Anterior cingulate cortex (tissue), 58 donors: ENCODE results near the gene HPF1.
"Not testable (repeated sequence)": the region's sequence is repeated elsewhere in the genome, so short reads cannot be mapped to it uniquely, and the experiment has no call there.

Source experiments
- DNase-seq, 58 donors: peaks; one replicate each; lab custom pipeline; 2025; lab: John Stamatoyannopoulos, UW

Gene HPF1

GRCh38 chr4:169744601-169745000 lies 13.1 kb downstream of the HPF1 start:
- DNase-seq = no peak

- DNase-seq = no peak
Measured at GRCh38 chr4:169741569-169741968, 16.2 kb downstream of the HPF1 start.

DNA sequence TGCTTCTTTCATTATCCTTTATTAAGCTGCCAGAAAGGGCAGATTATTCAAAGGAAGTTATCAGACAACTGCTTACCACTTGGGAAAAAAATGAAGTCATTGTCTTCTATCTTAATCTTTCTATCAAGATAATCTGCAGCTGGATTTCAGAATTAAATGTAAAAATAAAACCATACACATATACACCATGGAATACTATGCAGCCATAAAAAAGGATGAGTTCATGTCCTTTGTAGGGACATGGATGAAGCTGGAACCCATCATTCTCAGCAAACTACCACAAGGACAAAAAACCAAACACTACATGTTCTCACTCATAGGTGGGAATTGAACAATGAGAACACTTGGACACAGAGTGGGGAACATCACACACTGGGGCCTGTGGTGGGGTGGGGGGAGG lies 19.1 kb downstream of the HPF1 start:
- not testable (repeated sequence) for DNase-seq

- no peak for DNase-seq
Measured at GRCh38 chr4:169730564-169730963, 27.2 kb downstream of the HPF1 start.

GRCh38 chr4:169727616-169728015 lies 30.1 kb downstream of the HPF1 start:
- DNase-seq = no peak

- DNase-seq = no peak
Measured at GRCh38 chr4:169724260-169724659, 33.5 kb downstream of the HPF1 start.

DNA sequence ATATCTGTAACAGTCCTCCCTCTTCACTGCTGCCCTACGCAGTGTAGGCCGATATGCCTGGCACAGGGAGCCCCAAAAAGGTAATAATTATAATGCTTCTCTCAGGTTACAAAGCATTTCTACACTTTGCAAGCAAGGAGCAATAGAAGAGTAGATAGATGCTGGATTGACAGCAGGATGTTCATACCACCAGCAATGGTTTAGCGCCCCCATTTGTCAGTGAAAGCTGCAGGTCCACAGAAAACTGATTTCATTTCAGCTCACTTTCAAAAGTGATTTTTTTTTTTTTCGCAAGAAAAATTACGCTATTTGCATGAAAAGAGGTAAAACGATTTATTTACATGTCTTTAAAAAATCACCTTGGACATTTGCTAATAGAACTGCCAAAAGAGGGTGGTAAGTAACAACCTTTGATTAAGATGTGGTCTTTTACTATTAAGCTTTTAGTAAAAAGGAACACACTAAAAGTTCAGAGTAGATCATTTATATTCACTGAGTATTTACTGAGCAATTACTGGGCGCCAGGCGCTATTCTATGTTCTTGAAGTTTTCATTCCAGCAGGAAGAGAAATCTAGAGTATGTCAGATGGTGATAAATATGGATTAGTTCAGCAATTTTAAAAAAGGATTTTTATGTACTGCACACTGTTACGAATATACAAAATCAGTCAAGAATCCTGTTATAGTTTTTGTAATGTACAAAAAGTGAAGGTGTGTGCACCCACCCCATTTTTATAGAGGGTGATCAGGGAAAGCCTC lies 34.4 kb downstream of the HPF1 start:
- DNase-seq = no peak

GRCh38 chr4:169720529-169720928 lies 37.2 kb downstream of the HPF1 start:
- no peak for DNase-seq

DNA sequence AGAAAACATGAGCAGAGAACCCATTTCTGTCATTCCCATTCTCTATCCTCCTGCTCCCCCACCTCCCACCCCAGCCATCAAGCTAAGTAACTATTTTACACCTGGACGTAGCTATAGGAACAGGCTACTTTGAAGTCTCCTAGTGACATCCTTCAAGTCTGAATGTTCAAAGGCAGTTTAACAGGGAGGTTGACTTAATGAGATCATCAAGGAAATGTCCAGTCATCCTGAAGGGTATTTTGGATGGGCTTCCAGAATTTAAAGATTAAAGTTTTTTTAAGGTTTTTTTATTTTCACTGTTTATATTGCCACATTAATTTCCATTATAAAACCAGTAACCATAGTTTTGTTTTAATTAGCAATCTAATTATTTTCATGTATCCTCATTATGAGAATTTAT lies 41.1 kb downstream of the HPF1 start:
- no peak for DNase-seq

DNA sequence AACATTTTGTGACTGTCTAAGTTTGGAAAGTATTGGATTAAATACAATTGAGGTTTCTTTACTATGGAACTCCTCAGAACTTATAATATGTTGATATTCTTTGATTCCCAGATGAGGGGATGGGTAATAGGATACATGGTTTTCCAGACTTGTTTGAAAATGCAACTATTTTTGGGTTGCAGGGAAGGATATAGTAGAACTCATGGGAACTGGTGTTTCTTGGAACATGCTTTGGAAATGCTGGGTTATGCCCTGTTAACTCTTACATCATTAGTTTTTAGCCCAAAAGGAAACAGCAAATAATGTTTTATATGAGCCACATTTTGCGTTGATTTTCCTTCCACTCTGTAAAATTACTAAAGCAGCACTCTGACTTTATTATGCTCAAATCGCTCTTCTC lies 41.9 kb downstream of the HPF1 start:
- no peak for DNase-seq

DNA sequence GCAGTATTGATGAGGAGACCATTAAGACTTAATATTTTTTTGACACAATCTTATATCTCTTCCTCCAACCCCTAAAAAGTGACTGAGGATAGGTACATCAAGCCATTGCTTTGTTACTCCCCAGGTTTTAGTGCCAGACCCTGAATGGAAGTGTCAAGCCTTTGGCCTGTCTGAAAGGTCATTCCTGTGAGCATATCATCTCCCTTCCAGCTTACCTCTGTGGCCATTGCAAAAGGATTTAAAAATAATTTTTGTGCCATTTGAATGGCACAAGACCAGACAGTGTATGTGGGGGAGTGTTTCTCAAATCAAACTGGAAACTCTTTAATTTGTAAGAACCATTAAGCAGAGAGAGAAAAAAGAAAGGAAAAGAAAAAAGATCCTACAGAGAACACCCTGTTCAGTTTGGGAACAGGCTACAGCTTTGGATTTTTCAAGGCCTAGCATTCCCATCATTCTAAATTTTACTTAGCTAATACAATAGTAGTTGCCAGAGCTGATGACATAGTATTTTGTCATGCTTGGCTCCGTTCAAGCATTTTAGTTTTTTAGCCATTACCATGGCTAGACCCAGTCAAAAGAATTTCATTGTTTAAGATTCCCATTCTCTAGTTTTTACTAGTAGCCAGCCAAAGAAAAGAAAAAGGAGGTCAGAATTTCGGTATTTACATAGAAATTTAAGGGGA lies 49.6 kb downstream of the HPF1 start:
- no peak for DNase-seq

- no peak for DNase-seq
Measured at GRCh38 chr4:169698331-169698730, 59.4 kb downstream of the HPF1 start.

- DNase-seq = no peak
Measured at GRCh38 chr4:169690787-169691186, 67.0 kb downstream of the HPF1 start.

- DNase-seq = no peak
Measured at GRCh38 chr4:169689681-169690080, 68.1 kb downstream of the HPF1 start.

GRCh38 chr4:169682372-169683047 lies 75.2 kb downstream of the HPF1 start:
- DNase-seq = no peak
